Karpas-422 (cell line): ENCODE measurements around the gene RABGAP1L. TPM values are rescaled to one million over a fixed set of nuclear protein-coding genes. Genes with fewer than 3 reads are reported as not detected.
"Not testable (repeated sequence)": the region's sequence is repeated elsewhere in the genome, so short reads cannot be mapped to it uniquely, and the experiment has no call there.

ENCODE experiments used
- DNase-seq: peaks from one replicate; pipeline ENCODE4 v3.0.0-alpha.2; 2015
- H2AFZ ChIP-seq: fragments of 200-600 bp; sonication (generic); 2 replicates; pipeline ENCODE4 v1.6.1; 2014; ENCODE audit warnings: antibody characterized with exemption, low read length, mixed read lengths
- H3K27ac ChIP-seq: fragments of 200-600 bp; sonication (generic); 2 replicates; pipeline ENCODE4 v1.5.1; 2014; ENCODE audit warnings: mild to moderate bottlenecking, low read length, moderate library complexity
- H3K27me3 ChIP-seq: fragments of 200-600 bp; sonication (generic); 2 replicates; pipeline ENCODE4 v1.6.1; 2014; ENCODE audit warnings: low read length, mixed read lengths
- H3K36me3 ChIP-seq: fragments of 200-600 bp; sonication (generic); 2 replicates; pipeline ENCODE4 v1.6.1; 2014; ENCODE audit warnings: low read length, mixed read lengths; ENCODE audit not compliant: insufficient read depth
- H3K4me1 ChIP-seq: fragments of 200-600 bp; sonication (generic); 2 replicates; pipeline ENCODE4 v1.6.1; 2014; ENCODE audit warnings: mild to moderate bottlenecking, low read length, mixed read lengths
- H3K4me2 ChIP-seq: fragments of 200-600 bp; sonication (generic); 2 replicates; pipeline ENCODE4 v1.6.1; 2014; ENCODE audit warnings: low read length, low read depth, mild to moderate bottlenecking; ENCODE audit not compliant: poor library complexity, severe bottlenecking
- H3K4me3 ChIP-seq: fragments of 200-600 bp; sonication (generic); 2 replicates; pipeline ENCODE4 v1.5.1; 2014; ENCODE audit warnings: mild to moderate bottlenecking, antibody characterized with exemption, low read length, mixed read lengths
- H3K79me2 ChIP-seq: fragments of 200-600 bp; sonication (generic); 2 replicates; pipeline ENCODE4 v1.6.1; 2014; ENCODE audit warnings: mild to moderate bottlenecking, low read length, mixed read lengths
- H3K9ac ChIP-seq: fragments of 200-600 bp; sonication (generic); 2 replicates; pipeline ENCODE4 v1.6.0; 2014; ENCODE audit warnings: low read length
- H3K9me2 ChIP-seq: fragments of 200-600 bp; sonication (generic), shearing (Covaris generic); replicated peaks from 2 replicates; pipeline ENCODE4 v1.6.0; 2014; ENCODE audit warnings: mild to moderate bottlenecking, low read length, moderate library complexity; ENCODE audit not compliant: insufficient read depth
- H3K9me3 ChIP-seq: fragments of 300-700, 200-600 bp; sonication (generic); 2 replicates; pipeline ENCODE4 v1.6.1; 2014; ENCODE audit warnings: low read length, mixed read lengths
- H4K20me1 ChIP-seq: fragments of 200-600 bp; sonication (generic); 2 replicates; pipeline ENCODE4 v1.6.1; 2014; ENCODE audit warnings: mild to moderate bottlenecking, antibody characterized with exemption, low read length, low read depth; ENCODE audit not compliant: insufficient read depth
- total RNA-seq: library from RNA; depleted of rRNA; stranded (reverse); fragments of >200 nt; shearing (Covaris generic); gene quantifications from 2 replicates; pipeline ENCODE4 v1.2.3, GENCODE V29; 2014; ENCODE audit warnings: low replicate concordance

Gene RABGAP1L
- total RNA-seq, 1 experiment from 2014 or later, result 28.9 TPM

- Histone ChIP-seq H3K27ac (no peak overlapping the region), H3K79me2 (no peaks in the 10 kb centered on the region), H4K20me1 (no peaks in the 10 kb centered on the region), H3K27me3 (no peaks in the 10 kb centered on the region), H2AFZ (no peak overlapping the region), H3K4me2 (no peak overlapping the region), H3K4me1 (no peaks in the 10 kb centered on the region), H3K4me3 (no peak overlapping the region), H3K9ac (no peak overlapping the region), H3K9me3 (no peaks in the 10 kb centered on the region), H3K9me2 (no peaks in the 10 kb centered on the region), H3K36me3 (no peaks in the 10 kb centered on the region)
- DNase-seq, result no peak
These were observed 397.1 kb downstream of the RABGAP1L start for GRCh38 chr1:174556392-174556791.

GRCh38 chr1:174568551-174568950, 409.2 kb downstream of the RABGAP1L start:
- H3K9me3 ChIP-seq, result no peaks in the 10 kb centered on the region
- no peaks in the 10 kb centered on the region for H4K20me1 ChIP-seq
- H3K4me1 ChIP-seq, result no peaks in the 10 kb centered on the region
- no peak overlapping the region for H3K4me2 ChIP-seq
- no peak overlapping the region for H3K4me3 ChIP-seq
- H3K27ac ChIP-seq, result no peak overlapping the region
- no peak overlapping the region for H3K9ac ChIP-seq
- no peak overlapping the region for H2AFZ ChIP-seq
- no peak for DNase-seq
- H3K9me2 ChIP-seq, result no peaks in the 10 kb centered on the region
- H3K36me3 ChIP-seq, result no peaks in the 10 kb centered on the region
- H3K27me3 ChIP-seq, result no peaks in the 10 kb centered on the region
- no peaks in the 10 kb centered on the region for H3K79me2 ChIP-seq

DNA sequence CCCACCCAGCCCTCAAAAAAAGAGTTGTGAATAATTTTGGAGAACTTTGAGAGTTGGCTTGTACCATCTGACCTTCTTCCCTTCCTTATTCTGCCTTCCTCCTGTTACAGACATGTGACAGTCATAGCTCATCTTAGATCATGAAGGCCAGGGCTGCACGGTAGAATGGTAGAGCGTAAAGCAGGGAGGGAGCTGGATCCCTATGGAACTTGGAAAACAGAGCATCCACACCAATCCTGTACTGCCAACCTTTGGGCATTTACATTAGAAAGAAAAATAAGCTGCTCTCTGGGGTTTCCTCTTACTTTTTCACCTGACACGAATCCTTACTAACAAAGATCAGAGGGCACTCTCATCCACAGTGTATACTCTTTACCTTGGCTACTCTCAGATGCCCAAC, 409.9 kb downstream of the RABGAP1L start:
- no peaks in the 10 kb centered on the region for H4K20me1 ChIP-seq
- no peak overlapping the region for H3K27ac ChIP-seq
- H3K4me3 ChIP-seq, result no peak overlapping the region
- no peak overlapping the region for H3K4me2 ChIP-seq
- no peaks in the 10 kb centered on the region for H3K4me1 ChIP-seq
- H3K79me2 ChIP-seq, result no peaks in the 10 kb centered on the region
- H3K36me3 ChIP-seq, result no peaks in the 10 kb centered on the region
- DNase-seq, result no peak
- no peaks in the 10 kb centered on the region for H3K9me3 ChIP-seq
- H2AFZ ChIP-seq, result no peak overlapping the region
- no peaks in the 10 kb centered on the region for H3K9me2 ChIP-seq
- no peak overlapping the region for H3K9ac ChIP-seq
- no peaks in the 10 kb centered on the region for H3K27me3 ChIP-seq

- H3K27ac ChIP-seq, result no peak overlapping the region
- peaks cover 6% of the 10 kb centered on the region; the same call in 1 of the 2 replicates for H3K9me3 ChIP-seq
- H3K4me2 ChIP-seq, result no peak overlapping the region
- H3K9ac ChIP-seq, result no peak overlapping the region
- no peaks in the 10 kb centered on the region for H3K79me2 ChIP-seq
- no peaks in the 10 kb centered on the region for H4K20me1 ChIP-seq
- no peak overlapping the region for H3K4me3 ChIP-seq
- H3K4me1 ChIP-seq, result no peaks in the 10 kb centered on the region
- H3K9me2 ChIP-seq, result no peaks in the 10 kb centered on the region
- H3K27me3 ChIP-seq, result no peaks in the 10 kb centered on the region
- no peak for DNase-seq
- no peaks in the 10 kb centered on the region for H3K36me3 ChIP-seq
- no peak overlapping the region for H2AFZ ChIP-seq
These were observed 413.5 kb downstream of the RABGAP1L start for GRCh38 chr1:174572771-174573170.

- not testable (repeated sequence) for H3K36me3 ChIP-seq, H4K20me1 ChIP-seq, H3K27me3 ChIP-seq, H3K9ac ChIP-seq, H3K4me3 ChIP-seq, H3K27ac ChIP-seq, H3K9me3 ChIP-seq, H3K9me2 ChIP-seq, H3K4me1 ChIP-seq, H3K4me2 ChIP-seq, H3K79me2 ChIP-seq, H2AFZ ChIP-seq, DNase-seq
These were observed 416.8 kb downstream of the RABGAP1L start for GRCh38 chr1:174576120-174576519.

DNA sequence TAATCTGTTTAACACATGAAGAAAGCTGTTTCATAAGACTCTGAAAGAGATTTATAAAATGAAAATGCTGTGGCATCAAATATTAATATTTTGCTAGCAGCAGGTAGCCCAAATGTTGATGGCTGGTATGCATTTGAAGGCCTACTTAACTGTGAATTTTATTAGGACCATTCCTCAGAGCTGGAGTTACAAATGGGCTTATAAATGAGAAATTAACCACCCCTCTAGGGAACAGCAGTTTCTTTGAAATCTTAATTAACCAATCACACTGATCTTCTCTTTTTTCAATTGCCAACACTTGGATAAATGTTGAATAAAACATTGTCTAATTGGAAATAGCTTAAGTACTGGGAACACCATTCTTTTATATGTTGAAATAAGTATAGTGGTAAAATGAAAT, 418.4 kb downstream of the RABGAP1L start:
- Histone ChIP-seq H3K9me2 (no peaks in the 10 kb centered on the region), H3K4me1 (no peaks in the 10 kb centered on the region), H3K4me2 (no peak overlapping the region), H3K9me3 (peaks cover 6% of the 10 kb centered on the region; the same call in 1 of the 2 replicates), H3K27me3 (no peaks in the 10 kb centered on the region), H3K9ac (no peak overlapping the region), H3K36me3 (no peaks in the 10 kb centered on the region), H3K79me2 (no peaks in the 10 kb centered on the region), H3K27ac (no peak overlapping the region), H4K20me1 (no peaks in the 10 kb centered on the region), H2AFZ (no peak overlapping the region), H3K4me3 (no peak overlapping the region)
- no peak for DNase-seq

DNA sequence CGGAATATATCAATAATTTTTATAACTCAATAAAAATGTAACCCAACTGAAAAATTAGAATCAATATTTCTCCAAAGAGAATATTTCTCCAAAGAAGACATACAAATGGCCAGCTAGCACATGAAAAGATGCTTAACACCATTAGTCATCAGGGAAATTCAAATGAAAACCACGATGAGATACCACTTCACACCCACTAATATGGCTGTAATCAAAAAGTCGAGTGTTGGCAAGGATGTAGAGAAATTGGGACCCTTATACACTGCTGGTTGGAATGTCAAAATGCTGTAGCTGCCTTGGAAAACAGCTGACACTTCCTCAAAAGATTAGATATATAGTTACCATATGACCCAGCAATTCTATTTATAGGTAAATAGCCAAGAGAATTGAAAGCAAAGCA, 421.5 kb downstream of the RABGAP1L start:
- no peak overlapping the region for H3K4me2 ChIP-seq
- no peak for DNase-seq
- H4K20me1 ChIP-seq, result no peaks in the 10 kb centered on the region
- no peak overlapping the region for H3K4me3 ChIP-seq
- H3K27ac ChIP-seq, result no peak overlapping the region
- H3K27me3 ChIP-seq, result no peaks in the 10 kb centered on the region
- H3K4me1 ChIP-seq, result no peaks in the 10 kb centered on the region
- H3K9me2 ChIP-seq, result no peaks in the 10 kb centered on the region
- H3K9me3 ChIP-seq, result no peaks in the 10 kb centered on the region
- no peaks in the 10 kb centered on the region for H3K79me2 ChIP-seq
- H2AFZ ChIP-seq, result no peak overlapping the region
- H3K36me3 ChIP-seq, result no peaks in the 10 kb centered on the region
- no peak overlapping the region for H3K9ac ChIP-seq

GRCh38 chr1:174583316-174583715, 424.0 kb downstream of the RABGAP1L start:
- Histone ChIP-seq H3K36me3 (no peaks in the 10 kb centered on the region), H3K4me2 (no peak overlapping the region), H3K9ac (no peak overlapping the region), H3K9me2 (no peaks in the 10 kb centered on the region), H3K4me1 (no peaks in the 10 kb centered on the region), H3K9me3 (no peaks in the 10 kb centered on the region), H4K20me1 (no peaks in the 10 kb centered on the region), H3K4me3 (no peak overlapping the region), H3K27me3 (no peaks in the 10 kb centered on the region), H2AFZ (no peak overlapping the region), H3K79me2 (no peaks in the 10 kb centered on the region), H3K27ac (no peak overlapping the region)
- DNase-seq, result no peak

DNA sequence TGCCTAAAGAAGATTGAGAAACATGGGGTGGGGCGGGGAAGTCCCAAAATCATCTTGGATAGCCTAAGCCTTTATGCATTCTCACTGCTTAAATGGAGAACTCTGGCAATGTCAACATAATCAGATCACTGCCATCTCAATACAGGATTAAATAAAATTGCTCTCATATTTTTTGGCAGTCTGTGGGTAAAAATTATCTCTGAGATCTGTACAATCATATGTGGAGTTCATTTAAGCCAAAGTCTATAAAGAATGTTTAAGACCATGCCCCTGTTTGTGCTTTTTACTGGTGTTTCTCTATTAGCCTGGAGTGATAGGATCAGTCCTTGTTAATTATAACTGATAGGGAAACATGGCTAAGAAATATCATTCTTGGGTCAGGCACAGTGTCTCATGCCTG, 424.8 kb downstream of the RABGAP1L start:
- no peak overlapping the region for H3K27ac ChIP-seq
- H3K27me3 ChIP-seq, result no peaks in the 10 kb centered on the region
- no peaks in the 10 kb centered on the region for H3K36me3 ChIP-seq
- no peaks in the 10 kb centered on the region for H3K4me1 ChIP-seq
- H3K9me3 ChIP-seq, result no peaks in the 10 kb centered on the region
- DNase-seq, result no peak
- no peak overlapping the region for H3K4me3 ChIP-seq
- H3K9me2 ChIP-seq, result no peaks in the 10 kb centered on the region
- no peak overlapping the region for H2AFZ ChIP-seq
- no peaks in the 10 kb centered on the region for H4K20me1 ChIP-seq
- H3K4me2 ChIP-seq, result no peak overlapping the region
- H3K9ac ChIP-seq, result no peak overlapping the region
- no peaks in the 10 kb centered on the region for H3K79me2 ChIP-seq
